IPS-15b (cell line): ENCODE results near the gene ZRSR2.

Source experiments
- H3K27me3 ChIP-seq: one replicate; pipeline ENCODE4 v1.6.1; 2013; ENCODE audit warnings: low read length; ENCODE audit not compliant: control insufficient read depth, insufficient read depth
- H3K36me3 ChIP-seq: one replicate; pipeline ENCODE4 v1.6.1; 2013; ENCODE audit warnings: low read length; ENCODE audit not compliant: control insufficient read depth, insufficient read depth
- H3K4me1 ChIP-seq: one replicate; pipeline ENCODE4 v1.6.1; 2013; ENCODE audit warnings: mild to moderate bottlenecking, low read length; ENCODE audit not compliant: control insufficient read depth, insufficient read depth
- H3K4me3 ChIP-seq: one replicate; pipeline ENCODE4 v1.5.1; 2013; ENCODE audit warnings: low read depth, low read length
- H3K9ac ChIP-seq: one replicate; pipeline ENCODE4 v1.6.1; 2013; ENCODE audit warnings: low read depth, mild to moderate bottlenecking, low read length
- H3K9me3 ChIP-seq: one replicate; pipeline ENCODE4 v1.6.1; 2013; ENCODE audit warnings: mild to moderate bottlenecking, low read length; ENCODE audit not compliant: control insufficient read depth, insufficient read depth

The ZRSR2 gene

DNA sequence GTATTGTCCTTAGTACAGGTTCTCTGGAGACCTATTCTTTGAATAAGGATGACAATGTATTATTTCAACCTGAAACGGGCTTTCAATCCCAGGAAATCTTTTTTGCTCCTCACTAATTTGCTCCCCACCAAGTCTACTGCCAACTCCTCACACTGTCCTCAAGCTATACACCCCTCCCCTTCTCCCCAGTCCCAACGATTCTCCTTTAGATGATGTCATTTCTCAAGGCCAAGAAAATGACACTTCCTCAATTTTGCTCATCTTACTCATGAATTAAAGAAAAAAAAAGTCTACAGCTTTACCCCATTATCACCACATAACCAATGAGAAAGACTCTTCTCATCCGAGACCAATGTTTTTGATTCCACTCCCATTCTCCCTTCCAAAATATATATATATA, 43.8 kb downstream of the ZRSR2 start:
- no peaks in the 10 kb centered on the region for H3K27me3 ChIP-seq
- peaks cover 8% of the 10 kb centered on the region for H3K4me1 ChIP-seq
- no peaks in the 10 kb centered on the region for H3K36me3 ChIP-seq
- no peak overlapping the region for H3K9ac ChIP-seq
- no peak overlapping the region for H3K4me3 ChIP-seq
- no peaks in the 10 kb centered on the region for H3K9me3 ChIP-seq

DNA sequence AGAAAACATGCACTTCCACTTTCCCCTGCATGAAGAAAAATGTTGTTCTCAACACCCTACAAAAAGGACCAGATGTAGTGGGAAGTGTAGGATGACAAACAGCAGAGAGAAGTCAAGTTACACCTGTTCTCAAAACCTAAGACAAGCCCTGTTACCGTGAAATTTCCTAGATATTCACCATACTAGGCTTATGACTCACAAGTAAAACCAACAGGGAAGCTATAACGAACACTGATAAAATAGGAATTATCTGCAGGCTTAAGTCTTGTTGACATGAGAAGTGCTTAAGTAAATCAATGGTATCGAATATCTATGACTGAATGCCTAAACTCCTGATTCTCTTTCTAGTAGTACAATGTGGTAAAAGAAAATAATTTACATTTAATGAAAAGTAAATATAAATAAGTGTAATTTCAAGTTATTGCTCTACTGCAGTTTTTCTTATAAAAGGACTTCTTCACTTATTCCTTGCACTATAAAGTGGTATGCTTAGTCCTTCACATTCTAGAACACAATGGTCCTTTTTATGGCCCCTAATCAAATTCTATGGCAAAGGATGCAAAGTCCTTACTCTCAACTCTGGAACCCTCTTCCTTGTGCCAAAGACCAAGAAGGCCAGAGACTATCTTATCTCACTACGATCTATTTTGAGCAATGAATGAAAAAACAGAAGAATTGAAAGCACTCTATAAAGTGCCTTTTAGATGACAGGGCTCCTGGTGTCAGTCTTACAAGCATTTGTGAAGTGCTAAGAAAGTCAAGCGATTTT, 44.7 kb downstream of the ZRSR2 start:
- no peaks in the 10 kb centered on the region for H3K27me3 ChIP-seq
- no peak overlapping the region for H3K9ac ChIP-seq
- H3K9me3 ChIP-seq, result no peaks in the 10 kb centered on the region
- no peak overlapping the region for H3K4me3 ChIP-seq
- peaks cover 8% of the 10 kb centered on the region for H3K4me1 ChIP-seq
- H3K36me3 ChIP-seq, result no peaks in the 10 kb centered on the region

DNA sequence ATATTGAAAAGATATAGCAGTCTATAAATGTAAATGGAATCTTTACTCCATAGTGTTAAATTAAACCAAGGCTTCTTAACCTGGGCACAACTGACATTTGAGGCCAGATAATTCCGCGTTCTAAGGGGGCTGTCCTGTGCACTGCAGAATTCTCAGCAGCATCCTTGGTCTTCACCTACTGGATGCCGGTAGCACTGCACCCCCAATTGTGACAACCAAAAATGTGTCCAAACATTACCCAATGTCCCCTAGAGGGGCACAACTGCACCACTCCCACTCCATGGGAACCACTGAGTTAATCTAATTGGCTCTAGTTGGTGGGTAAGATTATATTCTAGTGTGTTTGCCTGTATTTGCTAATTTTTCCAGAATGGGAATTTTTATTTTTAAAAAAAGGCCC, 47.7 kb downstream of the ZRSR2 start:
- Histone ChIP-seq H3K36me3 (no peaks in the 10 kb centered on the region), H3K27me3 (no peaks in the 10 kb centered on the region)

DNA sequence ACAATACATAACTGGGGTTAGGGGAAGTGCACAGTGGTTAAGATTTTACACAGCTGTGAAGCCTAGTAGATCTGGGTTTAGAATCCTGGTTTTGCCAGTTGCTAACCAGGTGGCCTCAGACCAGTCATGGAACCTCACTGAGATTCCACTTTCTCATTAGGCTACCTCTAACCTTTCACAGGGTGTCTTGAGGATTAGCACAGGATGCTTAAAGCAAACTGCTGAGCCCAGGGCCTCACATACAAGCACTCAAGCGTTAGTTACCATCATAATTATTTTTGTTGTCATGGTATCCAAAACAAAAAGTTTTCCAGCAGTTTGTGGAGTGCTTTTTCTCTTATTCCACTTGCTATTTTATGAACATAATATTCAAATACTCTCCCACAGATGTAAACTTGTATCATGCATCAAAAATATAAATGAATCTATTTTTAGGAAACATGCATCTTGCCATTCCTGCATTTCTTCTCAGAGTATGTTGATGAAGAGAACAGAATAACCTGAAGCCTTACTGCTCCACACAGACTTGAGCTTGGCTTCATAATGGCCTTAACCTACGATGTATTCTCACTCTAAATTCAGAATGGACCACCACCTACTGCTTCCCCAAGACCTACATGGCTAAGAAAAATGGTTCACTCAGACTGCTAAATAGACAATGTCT, 51.7 kb downstream of the ZRSR2 start:
- H3K9me3 ChIP-seq, result no peaks in the 10 kb centered on the region
- H3K36me3 ChIP-seq, result peaks cover 19% of the 10 kb centered on the region
- H3K4me3 ChIP-seq, result no peak overlapping the region
- no peaks in the 10 kb centered on the region for H3K27me3 ChIP-seq
- H3K9ac ChIP-seq, result no peak overlapping the region
- H3K4me1 ChIP-seq, result peaks cover 7% of the 10 kb centered on the region

More for the DNA sequence above, 47.7 kb downstream of the ZRSR2 start:
- H3K4me1 ChIP-seq, result peaks cover 12% of the 10 kb centered on the region
- no peak overlapping the region for H3K4me3 ChIP-seq
- H3K9ac ChIP-seq, result no peak overlapping the region
- H3K9me3 ChIP-seq, result no peaks in the 10 kb centered on the region

DNA sequence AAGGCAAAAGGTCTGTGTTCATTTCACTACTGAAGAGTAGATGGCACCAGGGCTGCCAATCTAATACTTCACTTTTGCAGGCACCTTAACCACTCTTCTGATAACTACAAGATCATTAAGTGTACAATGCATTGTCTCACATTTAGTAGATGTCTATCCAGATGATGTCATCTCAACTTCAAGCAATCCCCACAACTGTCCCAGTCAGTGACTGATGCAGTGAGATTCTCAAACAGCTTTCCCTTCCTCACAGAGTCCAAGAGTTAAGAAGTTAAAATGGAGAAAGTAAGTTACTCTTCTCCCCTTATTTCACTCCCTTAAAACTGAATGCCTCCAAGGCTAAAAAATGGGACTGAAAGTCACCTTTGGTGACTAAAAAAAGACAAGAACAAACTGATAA, 53.7 kb downstream of the ZRSR2 start:
- Histone ChIP-seq H3K36me3 (peaks cover 23% of the 10 kb centered on the region), H3K27me3 (no peaks in the 10 kb centered on the region), H3K4me1 (peaks cover 21% of the 10 kb centered on the region), H3K9ac (no peak overlapping the region), H3K9me3 (no peaks in the 10 kb centered on the region), H3K4me3 (no peak overlapping the region)

DNA sequence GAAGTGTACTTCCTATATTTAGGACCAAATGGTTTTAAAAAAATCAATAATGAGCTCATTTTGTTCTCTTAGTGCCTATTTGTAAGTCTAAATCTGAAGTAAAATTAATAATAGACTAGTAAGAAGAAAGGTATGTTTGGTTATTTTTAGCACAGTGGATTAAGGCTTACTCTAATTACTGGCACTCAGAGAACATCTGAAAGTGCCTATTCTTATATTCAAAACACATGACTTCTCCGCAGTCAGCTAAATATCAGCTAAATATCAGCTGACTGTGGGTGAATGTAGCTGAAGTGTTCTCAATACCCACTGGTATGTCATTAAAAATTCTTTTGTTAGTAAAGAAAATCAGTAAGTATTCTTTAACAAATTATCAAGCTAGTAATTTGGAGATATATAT, 58.3 kb downstream of the ZRSR2 start:
- peaks cover 36% of the 10 kb centered on the region for H3K36me3 ChIP-seq
- no peaks in the 10 kb centered on the region for H3K9me3 ChIP-seq
- H3K27me3 ChIP-seq, result no peaks in the 10 kb centered on the region
- H3K4me1 ChIP-seq, result peaks cover 23% of the 10 kb centered on the region
- H3K9ac ChIP-seq, result no peak overlapping the region
- H3K4me3 ChIP-seq, result no peak overlapping the region

DNA sequence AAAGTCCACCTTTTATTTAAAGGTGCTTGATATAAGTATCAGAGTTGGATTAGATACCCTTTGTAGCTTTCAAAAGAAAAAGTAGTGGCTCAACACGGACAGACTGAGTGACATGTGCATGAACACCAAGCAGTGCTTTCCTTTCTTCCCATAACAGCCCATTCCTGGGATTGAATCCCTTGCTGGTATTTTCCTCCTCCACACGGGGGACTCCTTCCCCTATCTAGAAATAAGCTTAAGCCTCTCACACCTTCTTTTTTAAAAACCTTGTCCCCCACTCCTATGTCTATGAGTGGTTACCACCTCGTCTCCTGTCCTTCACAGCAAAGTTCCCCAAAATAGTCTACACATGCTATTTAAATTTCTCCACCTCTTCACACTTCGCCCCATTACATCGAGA, 59.3 kb downstream of the ZRSR2 start:
- no peak overlapping the region for H3K9ac ChIP-seq
- H3K4me3 ChIP-seq, result no peak overlapping the region
- no peaks in the 10 kb centered on the region for H3K9me3 ChIP-seq
- H3K36me3 ChIP-seq, result peaks cover 27% of the 10 kb centered on the region
- peaks cover 23% of the 10 kb centered on the region for H3K4me1 ChIP-seq
- H3K27me3 ChIP-seq, result no peaks in the 10 kb centered on the region

DNA sequence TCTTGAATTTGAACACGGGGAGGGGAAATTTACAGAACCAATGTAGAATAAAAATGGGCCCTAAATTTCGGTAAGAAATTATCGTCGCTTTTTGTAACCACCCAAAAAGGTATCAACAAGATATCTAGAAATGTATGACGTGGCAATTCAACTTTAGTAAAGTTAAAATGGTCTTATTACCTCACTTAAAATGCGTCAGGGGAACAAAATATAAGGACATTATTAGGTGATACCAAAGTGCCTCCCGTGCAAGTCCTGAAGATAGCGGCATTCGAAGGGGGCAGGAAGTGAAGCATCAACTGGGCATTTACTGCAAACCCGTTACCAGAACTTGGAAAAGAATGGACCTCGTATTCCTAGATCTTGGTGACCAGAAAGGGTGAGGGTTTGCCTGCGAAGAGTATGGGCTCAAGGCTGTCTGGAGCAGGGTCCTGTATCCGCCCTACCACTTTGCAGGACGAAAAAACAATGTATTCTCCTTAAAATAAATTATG, 63.3 kb downstream of the ZRSR2 start:
- H3K27me3 ChIP-seq, result no peaks in the 10 kb centered on the region
- no peaks in the 10 kb centered on the region for H3K9me3 ChIP-seq
- peak overlapping the region; percentile 87 for H3K9ac ChIP-seq
- H3K4me3 ChIP-seq, result peak overlapping the region; percentile 94
- H3K36me3 ChIP-seq, result peaks cover 15% of the 10 kb centered on the region
- peaks cover 15% of the 10 kb centered on the region for H3K4me1 ChIP-seq

DNA sequence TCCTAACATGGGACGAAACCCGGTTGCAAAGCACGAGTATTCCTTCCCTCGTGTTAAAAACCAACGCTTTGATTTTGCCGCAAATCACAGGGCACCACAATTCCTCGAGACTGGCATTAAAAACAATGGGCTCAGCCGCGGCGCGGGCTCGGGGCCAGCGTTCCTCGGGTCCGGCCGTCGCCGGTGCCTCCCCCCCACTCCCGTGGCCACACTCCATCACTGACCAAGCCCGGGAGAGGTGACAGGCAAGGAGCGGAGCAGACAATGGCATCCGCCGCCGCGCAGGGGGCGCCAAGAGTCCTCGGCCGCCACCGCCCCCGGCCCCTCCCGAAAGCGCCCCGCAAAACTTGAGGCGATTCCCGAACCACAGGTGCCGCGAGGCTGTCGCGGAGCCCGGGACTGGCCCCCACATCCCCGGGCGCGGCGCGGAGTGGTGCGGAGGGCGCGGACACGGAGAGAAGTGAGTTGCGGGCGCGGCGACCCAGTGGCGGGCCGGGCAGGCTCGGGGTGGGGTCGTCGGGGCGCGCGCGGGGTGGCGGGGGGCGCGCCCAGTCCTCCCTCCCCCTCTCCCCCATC, 63.9 kb downstream of the ZRSR2 start:
- Histone ChIP-seq H3K4me1 (peaks cover 13% of the 10 kb centered on the region), H3K4me3 (peak overlapping the region; percentile 94), H3K9me3 (no peaks in the 10 kb centered on the region), H3K36me3 (peaks cover 13% of the 10 kb centered on the region), H3K27me3 (no peaks in the 10 kb centered on the region), H3K9ac (peak overlapping the region; percentile 87)

DNA sequence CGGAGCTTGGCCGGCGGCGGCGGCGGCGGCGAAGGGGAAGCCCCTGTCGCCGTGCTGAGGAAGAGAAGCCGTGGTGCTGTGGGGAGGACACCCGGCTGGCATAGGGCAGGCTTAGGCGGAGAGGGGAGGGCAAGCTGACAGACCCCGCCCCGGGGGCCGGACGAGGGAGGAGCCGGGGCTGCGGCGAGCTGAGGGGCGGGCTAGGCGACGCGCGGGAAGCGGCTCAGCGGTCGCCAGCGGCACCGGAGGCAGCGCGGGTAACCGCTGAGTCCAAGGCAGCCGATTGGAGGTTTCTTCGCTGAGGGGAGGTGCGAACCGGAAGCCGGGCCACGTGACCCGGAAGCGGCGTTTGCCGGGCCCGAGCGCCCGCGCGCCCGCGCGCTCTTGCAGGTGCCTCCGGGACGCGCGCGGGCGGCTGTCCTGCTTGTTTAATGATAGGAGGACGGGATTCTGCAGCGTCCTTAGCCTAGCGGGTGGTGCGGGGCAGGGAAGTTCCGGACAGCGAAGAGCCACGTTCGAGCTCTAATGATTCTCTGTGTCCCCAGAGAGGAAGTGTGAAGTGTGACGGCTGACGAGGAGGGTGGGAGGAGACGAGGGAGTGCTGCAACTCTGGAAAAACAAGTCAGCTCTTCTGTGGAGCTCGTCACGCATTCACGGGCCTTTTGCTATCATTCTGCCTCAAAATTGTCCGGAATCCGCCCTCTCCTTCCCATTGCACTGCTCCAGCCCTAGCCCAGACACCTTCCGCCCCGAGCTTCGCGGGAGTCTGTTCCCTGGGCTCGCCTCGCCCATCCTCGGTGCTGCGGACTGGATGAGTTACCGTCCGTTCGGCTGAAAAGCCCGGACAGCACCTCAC, 64.7 kb downstream of the ZRSR2 start, which contains the start of gene AP1S2:
Gene AP1S2, minus strand, starts transcription at position 102 of the 856 bp plus-strand sequence. CDS start 2,289 bp downstream, outside the sequence.
- H3K9me3 ChIP-seq, result no peaks in the 10 kb centered on the region
- peak within 1 kb of the TSS; percentile 98 for H3K4me3 ChIP-seq
- no peaks in the 10 kb centered on the region for H3K27me3 ChIP-seq
- peak within 1 kb of the TSS; percentile 87 for H3K9ac ChIP-seq
- peaks cover 7% of the 10 kb centered on the region for H3K4me1 ChIP-seq
- peaks cover 11% of the 10 kb centered on the region for H3K36me3 ChIP-seq

DNA sequence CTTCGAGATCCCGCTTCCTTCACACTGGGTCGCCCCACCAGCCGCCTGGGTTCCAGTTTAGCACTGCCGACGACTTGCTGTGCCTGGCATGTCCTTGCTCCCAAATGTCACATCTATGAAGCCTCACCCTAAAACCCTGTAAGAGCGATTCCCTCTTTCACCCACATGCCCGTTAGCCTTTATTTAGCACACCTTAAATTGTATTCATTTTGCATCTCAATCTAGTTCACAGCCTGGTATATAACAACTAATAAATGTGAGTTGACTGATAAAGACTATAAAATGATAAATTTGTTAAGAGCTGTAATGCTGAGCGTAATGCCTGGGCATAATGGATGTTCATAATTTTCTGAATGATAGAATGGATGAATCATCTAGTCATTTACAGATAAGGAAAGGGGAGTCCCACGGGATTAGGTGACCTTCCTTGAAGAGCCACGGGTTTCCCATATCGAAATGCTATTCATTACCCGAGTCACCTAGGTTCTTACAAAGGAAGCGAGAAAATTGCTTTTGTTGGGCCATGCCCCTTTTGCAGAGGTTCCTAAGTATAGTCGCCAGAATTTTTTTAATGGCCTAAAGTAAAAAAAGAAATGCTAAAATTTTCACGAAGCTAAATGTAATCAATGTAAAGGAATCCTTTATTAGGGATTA, 65.4 kb downstream of the ZRSR2 start:
- H3K9ac ChIP-seq, result peak overlapping the region; percentile 41
- H3K36me3 ChIP-seq, result peaks cover 5% of the 10 kb centered on the region
- H3K9me3 ChIP-seq, result no peaks in the 10 kb centered on the region
- H3K4me3 ChIP-seq, result peak overlapping the region; percentile 98
- H3K4me1 ChIP-seq, result peaks cover 7% of the 10 kb centered on the region
- H3K27me3 ChIP-seq, result no peaks in the 10 kb centered on the region
